IgD-negative memory B cell (primary cell): ENCODE results near the gene NRM. TPM values are rescaled to one million over a fixed set of nuclear protein-coding genes. Genes with fewer than 3 reads are reported as not detected.
"Not testable (repeated sequence)": the region's sequence is repeated elsewhere in the genome, so short reads cannot be mapped to it uniquely, and the experiment has no call there.

ENCODE experiments used
- H3K27ac Mint-ChIP-seq, 3 donors: one replicate each; pipeline ENCODE4 v1.8.0; 2020 to 2022; ENCODE audit warnings: mild to moderate bottlenecking in 3 of 3, mixed read lengths in 3 of 3, moderate library complexity in 1 of 3
- H3K27me3 Mint-ChIP-seq: one replicate; pipeline ENCODE4 v1.8.0; 2021; ENCODE audit warnings: mixed read lengths
- H3K36me3 Mint-ChIP-seq: one replicate; pipeline ENCODE4 v1.8.0; 2020; ENCODE audit warnings: mild to moderate bottlenecking, mixed read lengths
- H3K4me1 Mint-ChIP-seq, 3 donors: one replicate each; pipeline ENCODE4 v1.8.0; 2020 to 2022; ENCODE audit warnings: mixed read lengths in 3 of 3, mild to moderate bottlenecking in 1 of 3
- H3K4me3 Mint-ChIP-seq, 4 donors: one replicate each; pipeline ENCODE4 v1.8.0; 2020 to 2022; ENCODE audit warnings: mild to moderate bottlenecking in 4 of 4, mixed read lengths in 4 of 4, moderate library complexity in 3 of 4
- H3K9me3 Mint-ChIP-seq, 3 donors: one replicate each; pipeline ENCODE4 v1.8.0; 2020 to 2021; ENCODE audit warnings: mixed read lengths in 3 of 3, mild to moderate bottlenecking in 1 of 3
- polyA plus RNA-seq: library from polyadenylated mRNA; unstranded; fragments of 300-500 nt; fragmentation: Illumina TruSeq; gene quantifications from one replicate; pipeline ENCODE4 v1.2.3, GENCODE V29; 2021

NRM gene
- polyA plus RNA-seq, 1 donor from 2014 or later = 56.1 TPM

GRCh38 chr6:30723159-30723842 is 32.5 kb upstream of the NRM start:
- not testable (repeated sequence) for H3K27me3 Mint-ChIP-seq, H3K9me3 Mint-ChIP-seq, H3K36me3 Mint-ChIP-seq
- peaks cover 24 to 44% (median 34%) of the 10 kb centered on the region in 3 donors for H3K4me1 Mint-ChIP-seq
- peak overlapping the region; percentile 94 to 98 (median 98) for H3K27ac Mint-ChIP-seq
- H3K4me3 Mint-ChIP-seq = peak overlapping the region in 2 of 4 donors; percentile 96 to 99

GRCh38 chr6:30722280-30723112 is 31.7 kb upstream of the NRM start:
- Mint-ChIP-seq H3K9me3 (no peaks in the 10 kb centered on the region), H3K27me3 (no peaks in the 10 kb centered on the region), H3K4me1 (peaks cover 23 to 47% (median 37%) of the 10 kb centered on the region in 3 donors), H3K4me3 (peak overlapping the region; percentile 96 to 100 (median 98)), H3K36me3 (peaks cover 3% of the 10 kb centered on the region), H3K27ac (peak overlapping the region; percentile 94 to 98 (median 98))

GRCh38 chr6:30722025-30722279 is 31.2 kb upstream of the NRM start:
- not testable (repeated sequence) for H3K9me3 Mint-ChIP-seq

GRCh38 chr6:30721198-30722024 is 30.6 kb upstream of the NRM start:
- no peaks in the 10 kb centered on the region for H3K9me3 Mint-ChIP-seq
- peaks cover 31 to 53% (median 46%) of the 10 kb centered on the region in 3 donors for H3K4me1 Mint-ChIP-seq
- peak overlapping the region; percentile 96 to 100 (median 98) for H3K4me3 Mint-ChIP-seq
- H3K27ac Mint-ChIP-seq = peak overlapping the region; percentile 96 to 98 (median 98)
- peaks cover 3% of the 10 kb centered on the region for H3K36me3 Mint-ChIP-seq
- H3K27me3 Mint-ChIP-seq = no peaks in the 10 kb centered on the region

More at GRCh38 chr6:30722025-30722279, 31.2 kb upstream of the NRM start:
- not testable (repeated sequence) for H3K36me3 Mint-ChIP-seq, H3K27me3 Mint-ChIP-seq
- Mint-ChIP-seq H3K4me3 (peak overlapping the region; percentile 96 to 100 (median 98)), H3K27ac (peak overlapping the region; percentile 94 to 98 (median 98)), H3K4me1 (peaks cover 28 to 52% (median 40%) of the 10 kb centered on the region in 3 donors)

- H3K27ac Mint-ChIP-seq = peak overlapping the region; percentile 96 to 98 (median 98)
- no peaks in the 10 kb centered on the region for H3K27me3 Mint-ChIP-seq
- H3K9me3 Mint-ChIP-seq = no peaks in the 10 kb centered on the region
- peak overlapping the region; percentile 96 to 100 (median 98) for H3K4me3 Mint-ChIP-seq
- H3K4me1 Mint-ChIP-seq = peaks cover 37 to 55% (median 50%) of the 10 kb centered on the region in 3 donors
- peaks cover 5% of the 10 kb centered on the region for H3K36me3 Mint-ChIP-seq
Observed at GRCh38 chr6:30720738-30721197, 30.0 kb upstream of the NRM start.

- Mint-ChIP-seq H3K4me1 (peaks cover 36 to 48% (median 48%) of the 10 kb centered on the region in 3 donors), H3K4me3 (peak within 1 kb of the TSS; percentile 96 to 100 (median 98)), H3K27me3 (no peaks in the 10 kb centered on the region), H3K9me3 (no peaks in the 10 kb centered on the region), H3K36me3 (peaks cover 2% of the 10 kb centered on the region), H3K27ac (peak within 1 kb of the TSS; percentile 96 to 98 (median 98))
Observed at GRCh38 chr6:30719791-30720737, 29.3 kb upstream of the NRM start, which contains the start of gene TUBB. Gene TUBB (plus strand): TSS chr6:30720352. CDS start chr6:30720507, 155 bp downstream.

- Mint-ChIP-seq H3K36me3 (peaks cover 6% of the 10 kb centered on the region), H3K4me3 (peak overlapping the region; percentile 96 to 100 (median 98)), H3K27me3 (no peaks in the 10 kb centered on the region), H3K9me3 (no peaks in the 10 kb centered on the region), H3K27ac (peak overlapping the region; percentile 96 to 98 (median 98)), H3K4me1 (peaks cover 34 to 48% (median 42%) of the 10 kb centered on the region in 3 donors)
Observed at GRCh38 chr6:30719356-30719755, 28.6 kb upstream of the NRM start.

GRCh38 chr6:30717845-30718720 is 27.3 kb upstream of the NRM start:
- H3K27me3 Mint-ChIP-seq, H3K36me3 Mint-ChIP-seq, H3K9me3 Mint-ChIP-seq: not testable (repeated sequence)
- Mint-ChIP-seq H3K4me1 (peaks cover 34 to 42% (median 36%) of the 10 kb centered on the region in 3 donors), H3K27ac (peak overlapping the region; percentile 93 to 99 (median 98)), H3K4me3 (peak overlapping the region; percentile 96 to 99 (median 98))

- Mint-ChIP-seq H3K9me3 (no peaks in the 10 kb centered on the region), H3K27ac (peak within 1 kb of the TSS; percentile 93 to 99 (median 98)), H3K4me3 (peak within 1 kb of the TSS; percentile 89 to 99 (median 98)), H3K27me3 (no peaks in the 10 kb centered on the region), H3K4me1 (peaks cover 33 to 38% (median 37%) of the 10 kb centered on the region in 3 donors), H3K36me3 (peaks cover 6% of the 10 kb centered on the region)
Observed at GRCh38 chr6:30717129-30717844, 26.5 kb upstream of the NRM start, which contains the start of gene MDC1. Gene MDC1 (minus strand): TSS chr6:30717281. CDS start chr6:30715175, 2,106 bp downstream.

GRCh38 chr6:30716879-30717128 is 26.0 kb upstream of the NRM start:
- peaks cover 38 to 42% (median 42%) of the 10 kb centered on the region in 3 donors for H3K4me1 Mint-ChIP-seq
- peak overlapping the region; percentile 93 to 99 (median 98) for H3K27ac Mint-ChIP-seq
- no peaks in the 10 kb centered on the region for H3K9me3 Mint-ChIP-seq

GRCh38 chr6:30714263-30714662 is 23.5 kb upstream of the NRM start:
- peaks cover 25 to 39% (median 38%) of the 10 kb centered on the region in 3 donors for H3K4me1 Mint-ChIP-seq
- no peak overlapping the region for H3K4me3 Mint-ChIP-seq
- peaks cover 9% of the 10 kb centered on the region for H3K36me3 Mint-ChIP-seq
- H3K27me3 Mint-ChIP-seq = no peaks in the 10 kb centered on the region
- no peak overlapping the region for H3K27ac Mint-ChIP-seq
- H3K9me3 Mint-ChIP-seq = no peaks in the 10 kb centered on the region

More at GRCh38 chr6:30716879-30717128, 26.0 kb upstream of the NRM start:
- Mint-ChIP-seq H3K4me3 (peak overlapping the region; percentile 89 to 99 (median 98)), H3K36me3 (peaks cover 7% of the 10 kb centered on the region), H3K27me3 (no peaks in the 10 kb centered on the region)

- H3K4me3 Mint-ChIP-seq = peak overlapping the region in 1 of 4 donors; percentile 61
- H3K27ac Mint-ChIP-seq = peak overlapping the region in 1 of 3 donors; percentile 47
- H3K9me3 Mint-ChIP-seq = no peaks in the 10 kb centered on the region
- H3K27me3 Mint-ChIP-seq = no peaks in the 10 kb centered on the region
- peaks cover 22 to 35% (median 34%) of the 10 kb centered on the region in 3 donors for H3K4me1 Mint-ChIP-seq
- peaks cover 12% of the 10 kb centered on the region for H3K36me3 Mint-ChIP-seq
Observed at GRCh38 chr6:30712441-30712945, 21.7 kb upstream of the NRM start.
